DOHH2 (cell line): Measurements from ENCODE around the gene DUSP1.

Experiments used
- EZH2phosphoT487 ChIP-seq: fragments of 200-600 bp; sonication (generic); IDR thresholded peaks from 2 replicates; pipeline ENCODE4 v1.6.1; 2017; ENCODE audit warnings: borderline replicate concordance, mild to moderate bottlenecking, antibody characterized with exemption, low read length, moderate library complexity, mixed read lengths
- TF ChIP-seq, protein P1 (sequence below): fragments of 200-600 bp; sonication (generic); IDR thresholded peaks from one replicate; pipeline ENCODE4 v1.5.1; 2014; ENCODE audit warnings: antibody characterized with exemption, mild to moderate bottlenecking, low read depth, low read length; ENCODE audit not compliant: poor library complexity, severe bottlenecking

DNA sequence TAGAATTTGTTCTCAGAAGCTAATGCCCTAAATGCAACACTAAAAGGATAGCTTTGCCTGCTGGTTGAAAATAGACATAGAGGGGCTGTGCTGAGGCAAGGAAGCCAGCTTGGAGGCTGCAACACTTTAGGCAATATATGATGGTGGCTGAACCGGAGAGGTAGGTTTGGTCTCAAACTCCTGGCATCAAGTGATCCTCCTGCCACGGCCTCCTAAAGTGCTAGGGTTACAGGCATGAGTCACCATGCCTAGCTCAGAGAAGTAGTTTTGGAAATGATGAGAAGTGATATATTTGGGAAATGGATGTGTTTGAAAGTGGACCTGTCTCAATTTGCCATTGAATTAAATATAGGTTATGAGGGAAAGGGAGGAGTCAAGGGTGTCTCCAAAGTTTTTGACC, 10.0 kb downstream of the DUSP1 start:
- TF ChIP-seq, protein P1, sequence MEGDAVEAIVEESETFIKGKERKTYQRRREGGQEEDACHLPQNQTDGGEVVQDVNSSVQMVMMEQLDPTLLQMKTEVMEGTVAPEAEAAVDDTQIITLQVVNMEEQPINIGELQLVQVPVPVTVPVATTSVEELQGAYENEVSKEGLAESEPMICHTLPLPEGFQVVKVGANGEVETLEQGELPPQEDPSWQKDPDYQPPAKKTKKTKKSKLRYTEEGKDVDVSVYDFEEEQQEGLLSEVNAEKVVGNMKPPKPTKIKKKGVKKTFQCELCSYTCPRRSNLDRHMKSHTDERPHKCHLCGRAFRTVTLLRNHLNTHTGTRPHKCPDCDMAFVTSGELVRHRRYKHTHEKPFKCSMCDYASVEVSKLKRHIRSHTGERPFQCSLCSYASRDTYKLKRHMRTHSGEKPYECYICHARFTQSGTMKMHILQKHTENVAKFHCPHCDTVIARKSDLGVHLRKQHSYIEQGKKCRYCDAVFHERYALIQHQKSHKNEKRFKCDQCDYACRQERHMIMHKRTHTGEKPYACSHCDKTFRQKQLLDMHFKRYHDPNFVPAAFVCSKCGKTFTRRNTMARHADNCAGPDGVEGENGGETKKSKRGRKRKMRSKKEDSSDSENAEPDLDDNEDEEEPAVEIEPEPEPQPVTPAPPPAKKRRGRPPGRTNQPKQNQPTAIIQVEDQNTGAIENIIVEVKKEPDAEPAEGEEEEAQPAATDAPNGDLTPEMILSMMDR: no peak
- TF ChIP-seq EZH2phosphoT487: no peak
